GM12875 (cell line): Measurements from ENCODE around the gene ZNF281.
"Not testable (repeated sequence)": the region's sequence is repeated elsewhere in the genome, so short reads cannot be mapped to it uniquely, and the experiment has no call there.

ENCODE experiments used
- H3K4me3 ChIP-seq: one replicate; pipeline ENCODE4 v1.5.1; 2011; ENCODE audit warnings: low read depth, low read length, control low read depth
- TF ChIP-seq, protein P1 (sequence below): IDR thresholded peaks from 2 replicates; pipeline ENCODE4 v1.5.1; 2011; ENCODE audit warnings: low read depth, mild to moderate bottlenecking, control low read depth, inconsistent platforms, low read length, moderate library complexity, borderline replicate concordance; ENCODE audit not compliant: insufficient read depth

ZNF281 gene

DNA sequence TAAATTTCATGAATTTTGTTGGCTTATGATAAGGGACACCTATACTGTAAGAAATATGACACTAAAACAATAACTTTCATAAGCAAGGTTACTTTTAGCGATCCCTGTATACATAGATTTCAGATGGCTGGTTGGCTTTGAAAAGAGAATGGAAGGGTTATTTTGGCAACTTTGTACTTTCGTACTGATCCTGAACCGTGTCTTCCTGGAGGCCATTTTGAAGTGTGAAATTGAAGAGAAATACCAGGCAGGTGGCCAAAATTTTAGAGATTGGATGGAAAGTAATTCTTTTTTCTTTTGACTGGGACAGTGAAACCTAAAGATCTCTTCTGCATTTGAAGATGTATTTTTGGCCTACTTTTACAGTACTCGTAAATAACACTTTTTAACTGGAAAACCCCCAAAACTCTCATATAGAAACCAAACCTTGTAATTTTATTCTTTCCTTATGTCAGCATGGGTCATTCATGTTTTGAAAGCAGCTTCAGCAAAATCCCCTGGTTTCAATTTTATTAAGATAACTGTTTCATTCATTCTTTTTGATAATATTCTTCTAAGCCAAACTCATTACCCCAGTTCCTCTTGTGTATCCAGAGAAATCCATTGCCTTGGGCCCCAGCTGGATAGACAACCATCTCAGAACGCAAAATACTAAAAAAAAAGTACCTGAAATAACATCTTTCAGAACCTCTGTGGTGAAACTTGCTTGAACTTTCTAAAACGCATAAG is 38.4 kb upstream of the ZNF281 start:
- TF ChIP-seq, protein P1, sequence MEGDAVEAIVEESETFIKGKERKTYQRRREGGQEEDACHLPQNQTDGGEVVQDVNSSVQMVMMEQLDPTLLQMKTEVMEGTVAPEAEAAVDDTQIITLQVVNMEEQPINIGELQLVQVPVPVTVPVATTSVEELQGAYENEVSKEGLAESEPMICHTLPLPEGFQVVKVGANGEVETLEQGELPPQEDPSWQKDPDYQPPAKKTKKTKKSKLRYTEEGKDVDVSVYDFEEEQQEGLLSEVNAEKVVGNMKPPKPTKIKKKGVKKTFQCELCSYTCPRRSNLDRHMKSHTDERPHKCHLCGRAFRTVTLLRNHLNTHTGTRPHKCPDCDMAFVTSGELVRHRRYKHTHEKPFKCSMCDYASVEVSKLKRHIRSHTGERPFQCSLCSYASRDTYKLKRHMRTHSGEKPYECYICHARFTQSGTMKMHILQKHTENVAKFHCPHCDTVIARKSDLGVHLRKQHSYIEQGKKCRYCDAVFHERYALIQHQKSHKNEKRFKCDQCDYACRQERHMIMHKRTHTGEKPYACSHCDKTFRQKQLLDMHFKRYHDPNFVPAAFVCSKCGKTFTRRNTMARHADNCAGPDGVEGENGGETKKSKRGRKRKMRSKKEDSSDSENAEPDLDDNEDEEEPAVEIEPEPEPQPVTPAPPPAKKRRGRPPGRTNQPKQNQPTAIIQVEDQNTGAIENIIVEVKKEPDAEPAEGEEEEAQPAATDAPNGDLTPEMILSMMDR = no peak
- no peak overlapping the region for H3K4me3 ChIP-seq

DNA sequence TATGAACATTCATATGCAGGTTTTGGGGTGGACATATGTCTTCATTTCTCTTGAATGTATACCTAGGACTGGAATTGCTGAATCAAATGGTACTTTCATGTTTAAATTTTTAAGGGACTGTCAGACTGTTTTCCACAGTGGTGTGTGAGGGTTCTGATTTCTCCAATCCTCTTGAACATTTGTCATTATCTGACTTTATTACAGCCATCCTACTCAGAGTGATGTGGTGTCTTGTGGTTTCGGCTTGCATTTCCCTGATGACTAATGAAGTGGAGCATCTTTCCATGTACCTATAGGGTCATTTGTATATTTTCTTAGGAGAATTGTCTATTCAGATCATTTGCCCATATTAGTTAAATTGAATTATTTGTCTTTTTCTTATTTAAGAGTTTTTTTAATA is 35.4 kb upstream of the ZNF281 start:
- no peak overlapping the region for H3K4me3 ChIP-seq
- TF ChIP-seq, protein P1 = no peak

DNA sequence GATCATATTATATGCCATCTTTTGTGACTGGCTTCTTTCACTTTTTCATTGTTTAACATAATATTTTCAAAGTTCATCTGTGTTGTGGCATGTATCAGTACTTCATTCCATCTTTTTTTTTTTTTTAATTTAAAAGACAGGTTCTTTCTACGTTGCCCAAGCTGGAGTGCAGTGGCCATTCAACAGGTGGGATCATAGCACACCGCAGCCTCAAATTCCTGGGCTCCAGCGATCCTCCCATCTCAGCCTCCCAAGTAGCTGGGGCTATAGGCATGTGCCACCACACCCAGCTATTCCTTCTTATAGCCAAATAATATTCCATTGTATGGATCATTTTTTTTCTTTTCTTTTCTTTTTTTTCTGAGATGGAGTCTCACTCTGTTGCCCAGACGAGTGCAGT is 34.6 kb upstream of the ZNF281 start:
- TF ChIP-seq, protein P1 = no peak
- no peak overlapping the region for H3K4me3 ChIP-seq

DNA sequence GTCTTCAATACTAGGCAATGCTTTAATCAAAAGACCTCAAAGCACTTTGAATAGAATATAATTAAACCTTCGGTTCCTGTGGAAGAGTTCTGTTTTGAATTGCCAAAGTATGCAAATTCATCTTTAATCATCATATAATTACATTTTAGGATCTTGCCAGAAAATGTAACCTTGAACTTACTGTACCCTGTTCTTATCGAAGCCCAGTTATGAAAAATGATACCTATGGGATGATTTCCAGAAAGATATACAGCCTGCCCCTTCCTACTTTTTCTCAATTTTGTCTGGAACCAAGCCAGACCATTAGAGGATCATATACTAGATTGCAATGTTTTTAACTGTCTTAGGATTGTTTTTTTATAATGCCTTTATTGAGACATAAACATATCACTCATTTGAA is 34.0 kb upstream of the ZNF281 start:
- no peak overlapping the region for H3K4me3 ChIP-seq
- TF ChIP-seq, protein P1 = no peak

DNA sequence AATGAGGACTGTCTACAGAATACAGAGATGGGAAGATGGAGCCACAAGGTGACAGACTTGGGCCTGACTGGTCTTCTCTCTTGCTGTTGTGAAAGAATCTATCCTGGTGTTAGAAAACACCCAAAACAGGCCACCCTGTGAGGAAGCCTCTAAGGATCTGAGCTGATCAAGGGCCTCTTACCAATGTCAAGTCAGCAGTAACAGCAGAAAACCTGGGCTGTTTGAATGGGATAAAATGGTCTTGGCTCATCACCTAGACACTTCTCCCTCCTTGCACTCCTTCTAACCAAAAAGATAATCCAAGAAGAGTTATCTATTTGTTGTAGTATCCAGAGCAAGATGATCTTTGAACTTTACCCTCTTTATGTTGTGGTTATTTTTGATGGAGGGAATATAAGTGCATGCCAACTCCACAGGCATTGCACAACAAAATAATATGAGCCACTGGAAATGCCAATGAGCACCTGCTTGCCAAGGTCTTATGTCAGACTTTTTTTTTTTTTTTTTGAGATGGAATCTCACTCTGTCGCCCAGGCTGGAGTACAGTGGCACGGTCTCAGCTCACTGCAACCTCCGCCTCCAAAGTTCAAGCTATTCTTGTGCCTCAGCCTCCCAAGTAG is 32.8 kb upstream of the ZNF281 start:
- no peak overlapping the region for H3K4me3 ChIP-seq
- TF ChIP-seq, protein P1 = no peak

DNA sequence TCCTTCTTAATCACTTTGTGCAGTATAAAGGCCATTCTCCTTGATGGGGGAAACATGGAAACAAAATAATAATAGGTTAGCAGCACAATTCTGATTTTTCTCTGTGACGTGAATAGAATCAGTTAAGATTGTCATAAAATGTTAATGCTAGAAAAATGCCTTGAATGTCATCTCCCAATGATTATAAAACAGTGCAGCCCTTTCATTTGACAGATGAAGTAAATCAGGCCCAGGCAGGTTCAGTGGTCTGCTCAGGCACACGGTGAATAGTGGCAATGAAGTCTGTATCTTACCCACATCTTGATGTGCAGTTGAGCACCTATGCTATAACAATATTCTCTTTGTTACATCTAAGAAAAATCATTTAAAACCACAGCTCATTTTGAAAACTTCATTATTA is 32.2 kb upstream of the ZNF281 start:
- TF ChIP-seq, protein P1 = no peak

DNA sequence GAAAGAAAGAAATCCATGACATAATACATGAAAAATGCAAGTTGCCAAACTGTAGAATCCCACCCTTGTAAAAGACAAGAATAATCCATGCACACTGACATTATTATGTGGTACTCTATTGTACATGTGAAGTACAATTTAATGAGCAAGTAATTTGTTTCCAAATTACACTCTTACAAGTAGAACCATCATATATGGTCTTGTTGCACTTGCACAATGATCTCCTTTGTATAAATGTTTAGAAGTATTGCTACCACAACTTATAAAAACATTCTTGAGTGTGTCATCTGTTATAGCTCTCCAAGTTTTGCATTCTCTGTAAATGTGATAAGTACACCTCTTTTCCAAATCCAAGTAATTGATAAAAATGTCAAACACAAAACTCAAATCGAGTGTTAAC is 29.1 kb upstream of the ZNF281 start:
- TF ChIP-seq, protein P1 = no peak
- no peak overlapping the region for H3K4me3 ChIP-seq

More for the DNA sequence above, 32.2 kb upstream of the ZNF281 start:
- no peak overlapping the region for H3K4me3 ChIP-seq

DNA sequence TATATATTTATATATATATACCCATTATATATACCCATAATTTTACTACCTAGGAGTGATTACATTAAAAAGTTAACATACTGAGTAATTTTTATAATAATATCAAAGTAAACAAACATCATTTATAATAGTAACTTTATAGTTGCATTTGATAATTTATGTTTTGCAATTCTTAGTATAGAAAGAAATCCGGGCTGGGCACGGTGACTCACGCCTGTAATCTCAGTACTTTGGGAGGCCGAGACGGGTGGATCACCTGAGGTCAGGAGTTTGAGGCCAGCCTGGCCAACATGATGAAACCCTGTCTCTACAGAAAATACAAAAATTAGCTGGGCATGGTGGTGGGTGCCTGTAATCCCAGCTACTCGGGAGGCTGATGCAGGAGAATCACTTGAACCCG is 28.6 kb upstream of the ZNF281 start:
- not testable (repeated sequence) for H3K4me3 ChIP-seq
